Heart left ventricle (tissue), 13 donors: ENCODE data around the gene VSIG10L2.

ENCODE experiments used
- CTCF ChIP-seq, 12 donors: fragments of 200-600 bp; sonication (generic) in 4 of 12; IDR thresholded peaks; one replicate each; pipeline versions ENCODE4 v1.5.0 to v1.8.0; 2018 to 2022; ENCODE audit warnings: antibody characterized with exemption in 12 of 12, mild to moderate bottlenecking in 5 of 12
- POLR2A ChIP-seq, 2 donors: fragments of 450-650 bp; IDR thresholded peaks; one replicate each; pipeline ENCODE4 v1.6.1; 2017; ENCODE audit warnings: antibody characterized with exemption in 2 of 2, mild to moderate bottlenecking in 2 of 2, moderate library complexity in 2 of 2
- donor health status: ischemic (EF 13 %, LVEDD 7.1; RV severe dilation, severe dysfunction).
- donor health status: DM: no; HTN: yes; CAD: no.
- donor health status: DM: no; HTN: no; CAD: no.
- donor health status: ischemic (EF 25% LVEDD 6.9; RV normal size, moderate dysfunction).
- donor health status: ischemic (EF 25% LVEDD 5.7; RV mildly dilated, moderate dysfunction).
- donor health status: ischemic (EF 35%, LVEDD 5.7; RV mildly dilated, moderate dysfunction).
- donor health status: nonischemic (EF 11% LVEDD 7.7; RV severe dilation, severe dysfunction).
- donor health status: DM: yes; HTN: yes; CAD: no.
- donor health status: PGD.
- donor health status: ischemic (EF 29% LVEDD 5.4; RV normal size, mild dysfunction).
- donor health status: nonischemic (EF 23%, LVEDD 6.1; RV moderate dilation, normal function).

GRCh38 chr11:125931116-125931515 lies 14.7 kb upstream of the VSIG10L2 start:
- no peak for TF ChIP-seq CTCF (IDR thresholded peaks at IDR 0.05)
- TF ChIP-seq POLR2A (IDR thresholded peaks at IDR 0.05) = no peak
